Activated CD4-positive, alpha-beta T cell treated with anti-CD3 and anti-CD28 coated beads for 24 hours (primary cell): Measurements from ENCODE around the gene GRHPR.
A peak's percentile ranks its signal among the peaks of the same experiment; 100 is the strongest.

Experiments
- DNase-seq, 2 donors: peaks; one replicate each; pipeline ENCODE4 v3.0.0-alpha.2; 2020; ENCODE audit warnings: low read depth in 2 of 2

Gene GRHPR

DNA sequence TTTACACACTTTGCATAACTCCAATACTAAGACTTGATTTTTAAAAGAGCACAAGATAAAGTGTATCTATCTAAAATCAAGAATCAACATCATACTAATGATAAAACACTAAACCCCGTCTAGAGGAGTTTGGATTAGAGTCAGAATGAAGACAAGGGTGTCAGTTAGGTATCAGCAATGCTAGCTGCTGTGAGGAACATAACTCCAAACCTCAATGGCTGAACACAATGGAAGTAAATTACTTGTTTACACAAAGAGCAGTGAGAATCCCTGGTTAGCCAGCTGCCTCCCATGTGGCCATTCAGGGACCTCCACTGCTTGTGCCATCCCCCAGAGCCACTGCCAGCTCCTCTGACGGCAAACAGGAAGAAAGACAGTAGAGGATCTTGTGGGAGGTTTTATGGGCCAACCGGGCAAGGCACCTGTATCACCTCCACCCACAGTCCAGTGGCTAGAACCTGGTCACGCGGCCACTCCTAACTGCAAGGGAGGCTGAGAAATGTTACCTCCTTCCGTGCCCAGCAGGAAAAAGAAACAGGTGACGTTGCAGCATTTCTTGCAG lies 24.0 kb upstream of the GRHPR start:
- no peak for DNase-seq

DNA sequence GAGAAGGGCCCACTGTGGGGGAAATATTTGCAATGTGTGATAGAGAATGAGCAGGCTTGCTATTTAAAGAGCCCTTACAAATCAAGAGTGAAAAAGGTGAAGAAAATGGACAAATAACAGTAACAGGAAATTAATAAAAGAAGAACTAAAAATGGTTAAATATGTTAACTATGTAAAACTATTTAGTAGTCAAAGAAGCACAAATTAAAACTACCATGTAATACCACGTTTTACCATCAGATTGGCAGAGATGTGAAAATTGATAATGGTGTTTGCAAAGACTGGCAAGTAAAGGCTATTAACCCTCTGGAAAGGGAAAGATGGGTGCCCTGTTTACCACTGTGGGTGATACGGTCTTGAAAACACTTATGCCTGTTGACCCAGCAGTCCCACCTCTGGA lies 23.2 kb upstream of the GRHPR start:
- DNase-seq: no peak

DNA sequence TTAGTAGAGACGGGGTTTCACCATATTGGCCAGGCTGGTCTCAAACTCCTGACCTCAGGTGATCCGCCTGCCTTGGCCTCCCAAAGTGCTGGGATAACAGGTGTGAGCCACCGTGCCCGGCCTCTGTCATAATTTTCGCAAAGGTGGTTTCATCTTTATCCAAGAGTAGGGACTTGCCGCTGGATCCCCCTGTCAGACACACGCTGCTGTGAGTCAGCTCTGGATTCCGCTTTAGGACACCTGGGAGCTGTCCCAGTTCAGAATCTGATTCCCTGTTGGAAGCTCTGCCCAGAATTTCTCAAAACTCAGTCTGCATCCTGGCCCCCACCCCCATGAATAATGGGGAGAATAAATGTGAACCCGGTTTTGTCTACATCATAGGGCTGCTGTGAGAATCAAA lies 17.9 kb upstream of the GRHPR start:
- no peak for DNase-seq

DNA sequence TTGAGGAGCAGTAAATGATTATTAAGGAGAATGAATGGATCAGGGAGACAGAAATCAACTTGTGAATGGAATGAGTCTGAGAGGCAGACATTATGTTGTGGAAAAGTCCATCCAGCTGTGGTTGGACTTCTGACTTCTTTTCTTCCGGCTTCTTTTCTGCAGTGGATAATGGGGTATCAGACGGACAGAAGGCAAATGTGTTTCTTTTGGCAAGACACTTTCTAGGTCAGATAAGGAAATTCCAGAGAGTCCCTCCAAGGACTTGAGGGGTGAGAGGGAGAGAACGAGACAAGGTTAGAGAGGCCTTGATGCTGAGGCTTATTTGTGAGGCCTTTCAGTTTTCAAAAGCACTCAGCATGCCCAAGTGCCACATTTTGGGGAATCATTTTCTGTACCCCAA lies 17.1 kb upstream of the GRHPR start:
- no peak for DNase-seq

DNA sequence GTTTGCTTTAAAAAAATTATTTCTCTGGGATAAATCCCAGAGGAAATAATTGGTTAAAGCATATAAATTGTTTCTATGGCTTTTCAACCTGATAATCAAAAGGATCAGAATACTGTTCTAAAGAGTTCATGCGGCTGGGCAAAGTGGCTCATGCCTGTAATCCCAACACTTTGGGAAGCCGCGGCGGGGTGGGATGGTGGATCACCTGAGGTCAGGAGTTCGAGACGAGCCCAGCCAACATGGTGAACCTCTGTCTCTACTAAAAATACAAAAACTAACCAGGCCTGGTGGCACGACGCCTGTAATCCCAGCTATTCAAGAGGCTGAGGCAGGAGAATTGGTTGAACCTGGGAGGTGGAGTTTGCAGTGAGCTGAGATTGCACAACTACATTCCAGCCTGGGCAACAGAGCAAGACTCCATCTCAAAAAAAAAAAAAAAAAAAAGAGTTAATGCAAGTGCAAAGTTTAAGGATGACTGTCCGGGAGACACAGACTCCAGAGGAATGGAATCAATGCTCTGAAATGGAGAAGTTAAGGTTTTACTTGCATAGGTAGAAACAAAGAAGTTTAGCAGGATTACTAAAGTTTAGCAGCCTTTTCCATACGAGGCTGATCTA lies 16.6 kb upstream of the GRHPR start:
- DNase-seq: no peak

DNA sequence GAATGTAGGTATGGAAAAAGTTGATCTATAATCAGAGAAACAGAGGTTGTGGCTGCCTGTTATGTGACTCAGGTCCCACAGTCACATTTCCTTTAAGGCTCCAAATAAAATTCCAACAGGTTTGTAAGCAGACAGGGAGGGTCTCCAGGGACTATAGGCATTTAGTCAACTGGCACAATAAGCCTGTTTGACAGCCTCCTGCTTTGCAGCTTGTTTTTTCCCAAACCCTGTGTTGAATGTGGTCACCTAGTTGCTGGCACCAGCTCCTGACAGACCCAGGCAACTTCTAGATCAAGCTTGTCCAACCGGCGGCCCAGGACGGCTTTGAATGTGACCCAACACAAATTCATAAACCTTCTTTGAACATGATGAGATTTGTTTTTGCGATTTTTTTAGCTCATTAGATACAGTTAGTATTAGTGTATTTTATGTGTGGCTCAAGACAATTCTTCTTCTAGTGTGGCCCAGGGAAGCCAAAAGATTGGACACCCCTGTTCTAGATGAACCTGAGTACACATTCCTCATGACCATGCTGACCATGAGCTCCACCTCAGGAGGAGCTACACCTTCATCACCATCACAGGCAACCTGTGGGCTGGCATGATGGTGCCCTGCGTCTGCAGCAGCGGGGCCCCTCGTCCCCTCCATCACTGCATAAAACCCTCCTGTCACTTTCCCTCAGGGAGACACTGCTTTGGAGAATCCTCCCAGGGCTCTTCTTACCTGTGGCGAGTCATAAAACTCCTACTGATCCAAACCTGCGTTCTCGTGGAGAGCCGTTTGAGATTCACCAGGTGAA lies 15.7 kb upstream of the GRHPR start:
- DNase-seq: no peak

DNA sequence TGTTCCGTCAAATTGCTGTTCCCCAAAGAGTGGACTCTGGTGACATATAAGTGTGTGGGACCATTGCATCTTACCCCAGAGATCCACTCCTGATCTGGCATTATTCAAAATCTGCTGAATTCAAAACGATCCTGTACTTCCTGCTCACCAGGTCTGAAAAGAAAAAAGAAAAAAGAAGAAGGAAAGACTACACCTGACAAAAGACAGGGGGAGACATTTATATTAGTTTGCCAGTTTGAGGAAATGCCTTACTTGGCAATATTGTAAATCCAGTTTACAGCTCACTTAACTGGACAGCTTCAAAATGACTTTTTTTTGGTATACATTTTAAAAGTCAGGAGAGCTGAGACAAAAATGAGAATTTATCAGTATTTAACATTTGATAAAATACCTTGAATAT lies 15.0 kb upstream of the GRHPR start:
- DNase-seq: no peak

DNA sequence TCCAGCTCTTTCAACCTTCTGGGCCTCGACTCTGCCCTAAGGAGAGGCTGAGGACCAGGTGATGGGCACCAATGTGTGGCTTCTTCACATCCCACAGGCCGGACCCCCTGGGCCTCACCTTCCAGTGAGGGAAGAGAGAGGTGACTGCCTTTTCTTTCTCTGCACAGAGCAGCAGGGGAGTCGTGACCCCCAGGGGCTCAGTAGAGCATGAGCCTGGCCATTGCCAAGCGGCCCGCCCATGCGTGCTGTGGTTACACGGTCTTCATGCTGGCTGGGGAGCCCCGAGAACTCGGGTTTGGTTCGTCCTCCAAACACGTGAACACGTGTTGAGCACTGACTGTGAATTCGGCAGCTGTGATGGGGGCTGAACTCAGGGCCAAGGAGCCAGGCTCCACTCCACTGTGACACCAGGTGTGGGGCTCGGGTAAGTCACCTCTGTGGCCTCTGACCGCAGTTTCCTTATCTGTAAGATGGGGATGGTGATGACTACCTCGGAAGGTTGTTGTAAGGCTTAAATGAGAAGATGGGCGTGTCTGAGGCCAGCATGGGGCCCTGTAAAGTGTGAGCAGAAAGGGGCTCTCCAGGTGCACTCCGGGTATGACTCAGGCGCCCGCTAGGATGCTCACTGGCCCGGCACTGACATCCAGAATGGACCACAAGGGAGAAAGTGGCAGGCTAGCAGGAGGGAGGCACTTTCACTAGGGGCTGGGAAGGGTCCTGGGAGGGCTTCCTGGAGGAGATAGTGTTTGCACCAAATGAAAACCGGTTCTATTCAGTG lies 13.4 kb upstream of the GRHPR start:
- peak; percentile 42 for DNase-seq

DNA sequence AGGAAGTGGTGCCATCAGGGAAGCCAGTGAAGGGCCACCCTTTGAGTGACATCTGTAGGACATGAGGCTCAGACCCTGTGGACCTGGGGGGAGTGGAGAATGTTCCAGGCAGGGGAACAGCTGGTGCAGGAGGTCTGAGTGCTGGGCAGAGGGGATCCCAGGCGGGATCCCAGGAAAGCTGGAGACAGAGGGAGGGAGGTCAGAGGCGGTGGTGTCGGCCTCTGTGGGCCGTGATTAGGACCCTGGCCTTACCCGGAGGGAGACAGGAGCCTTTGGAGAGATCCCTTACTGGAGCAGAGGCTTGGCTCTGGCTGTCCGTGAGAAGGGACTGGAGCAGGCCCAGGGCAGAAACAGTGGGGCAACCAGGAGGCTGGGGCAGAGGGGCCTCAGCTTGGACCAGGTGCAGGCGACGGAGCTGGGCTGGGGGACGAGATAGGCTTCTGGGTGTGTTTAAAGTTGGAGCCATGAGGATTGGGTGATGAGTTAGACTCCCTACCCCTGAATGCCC lies 12.1 kb upstream of the GRHPR start:
- no peak for DNase-seq

DNA sequence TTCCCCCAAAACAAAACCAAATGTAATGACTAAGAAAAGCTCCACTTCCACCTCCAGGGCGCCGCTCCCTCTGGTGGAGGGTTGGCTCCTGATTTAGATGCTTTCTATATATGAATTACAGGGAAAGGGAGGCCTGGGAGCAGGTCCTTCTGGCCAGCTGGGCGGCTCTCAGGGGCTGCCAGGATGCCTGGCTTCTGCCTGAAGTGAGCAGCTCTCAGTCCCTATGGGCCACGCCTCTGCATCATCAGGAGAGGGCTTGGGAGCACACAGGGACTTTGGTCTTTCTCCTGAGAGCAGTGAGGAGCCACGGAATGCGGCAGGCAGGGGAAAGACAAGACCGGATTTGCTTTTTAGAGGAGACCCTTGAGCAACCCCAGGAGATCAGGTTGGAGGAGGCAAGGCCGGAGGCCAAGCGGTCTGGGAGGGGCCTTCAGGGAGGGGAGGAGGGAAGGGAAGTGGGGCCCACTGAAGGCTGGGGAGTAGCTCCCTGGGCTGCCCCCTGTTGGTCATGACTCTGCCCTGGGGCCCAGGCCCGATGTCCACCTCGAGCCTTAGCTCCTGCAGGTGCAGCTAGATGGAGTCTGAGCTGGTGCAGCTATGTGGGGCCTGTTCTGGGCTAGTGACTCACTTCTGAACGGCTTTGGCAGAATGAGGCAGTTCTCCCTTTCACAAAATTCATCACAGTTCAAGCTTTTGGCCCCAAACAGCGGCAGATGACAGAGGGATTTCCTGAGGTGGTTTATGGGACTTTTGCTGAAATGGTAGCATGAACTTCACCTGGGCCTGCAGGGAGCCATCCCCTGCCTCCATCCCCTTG lies 11.3 kb upstream of the GRHPR start:
- peak in 1 of 2 donors; percentile 15 for DNase-seq

DNA sequence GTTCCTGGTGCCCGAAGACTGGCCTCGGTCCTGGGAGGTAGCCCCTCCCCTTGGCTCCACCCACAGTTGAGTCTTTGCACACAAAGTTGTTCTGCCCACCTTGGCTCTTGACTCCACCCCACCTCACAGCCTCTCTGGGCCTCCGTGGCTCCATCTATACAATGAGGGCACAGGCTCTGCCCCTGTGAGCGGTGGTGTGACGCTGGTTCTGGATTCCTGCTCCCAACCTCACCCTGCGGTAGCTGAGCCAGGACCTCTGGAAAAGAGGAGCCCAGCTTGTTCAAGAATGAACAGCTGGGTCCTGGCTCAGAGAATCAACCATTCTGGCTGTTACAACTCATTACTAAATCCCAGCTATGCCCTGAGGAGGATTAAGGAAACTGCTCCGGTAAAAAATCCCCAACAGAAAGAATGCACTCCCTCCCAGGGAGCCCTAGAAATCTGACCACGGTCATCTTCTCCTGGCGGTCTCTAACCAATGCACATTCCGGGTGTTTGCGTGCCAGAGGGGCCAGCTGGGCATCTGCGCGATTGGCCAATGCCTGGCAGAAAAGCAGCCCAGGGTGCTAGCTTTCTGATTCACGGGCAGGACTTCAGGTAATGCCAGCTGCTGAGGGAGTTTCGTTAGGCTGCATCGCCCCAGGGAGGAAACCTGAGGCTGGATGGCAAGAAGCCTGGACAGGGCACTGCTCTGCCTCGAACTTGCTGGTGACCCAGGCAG lies 9.9 kb upstream of the GRHPR start:
- DNase-seq: no peak

DNA sequence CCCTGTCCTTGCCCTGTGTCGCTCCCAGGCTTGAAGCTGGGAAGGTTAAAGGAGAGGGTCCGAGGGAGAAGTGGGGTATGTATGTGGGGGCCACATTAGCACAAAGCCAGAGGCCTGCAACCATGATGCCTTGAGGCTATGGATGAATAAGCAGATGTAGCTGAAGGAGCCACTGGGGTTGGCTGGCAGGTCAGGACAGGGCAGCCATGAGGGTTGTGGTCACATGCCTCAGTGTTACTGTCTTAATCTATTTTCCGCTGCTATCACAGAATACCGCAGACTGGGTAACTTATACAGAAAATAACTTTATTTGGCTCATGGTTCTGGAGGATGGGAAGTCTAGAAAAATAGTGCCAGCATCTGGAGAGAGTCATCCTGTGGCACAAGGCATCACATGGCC lies 9.2 kb upstream of the GRHPR start:
- DNase-seq: no peak

DNA sequence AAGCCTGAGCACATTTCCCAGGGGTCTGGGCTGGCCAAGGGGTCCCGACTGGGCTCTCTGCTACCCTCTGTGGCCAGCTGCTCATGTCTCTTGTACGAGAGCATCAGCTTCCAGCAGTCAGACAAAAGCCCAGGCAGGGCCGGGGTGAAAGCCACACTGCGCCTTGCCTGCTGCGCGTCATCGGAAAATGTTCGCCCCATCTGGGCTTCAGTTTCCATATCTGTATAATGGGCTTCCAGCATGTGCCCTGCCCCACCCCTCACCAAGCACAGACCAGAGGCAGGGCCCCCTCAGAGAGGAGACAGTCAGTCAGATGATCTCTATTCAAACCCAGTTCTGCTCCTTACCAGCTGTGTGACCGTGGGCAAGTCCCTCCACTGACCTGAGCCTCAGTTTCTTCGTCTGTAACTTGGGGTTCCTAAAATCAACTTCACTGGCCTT lies 8.0 kb upstream of the GRHPR start:
- no peak for DNase-seq

DNA sequence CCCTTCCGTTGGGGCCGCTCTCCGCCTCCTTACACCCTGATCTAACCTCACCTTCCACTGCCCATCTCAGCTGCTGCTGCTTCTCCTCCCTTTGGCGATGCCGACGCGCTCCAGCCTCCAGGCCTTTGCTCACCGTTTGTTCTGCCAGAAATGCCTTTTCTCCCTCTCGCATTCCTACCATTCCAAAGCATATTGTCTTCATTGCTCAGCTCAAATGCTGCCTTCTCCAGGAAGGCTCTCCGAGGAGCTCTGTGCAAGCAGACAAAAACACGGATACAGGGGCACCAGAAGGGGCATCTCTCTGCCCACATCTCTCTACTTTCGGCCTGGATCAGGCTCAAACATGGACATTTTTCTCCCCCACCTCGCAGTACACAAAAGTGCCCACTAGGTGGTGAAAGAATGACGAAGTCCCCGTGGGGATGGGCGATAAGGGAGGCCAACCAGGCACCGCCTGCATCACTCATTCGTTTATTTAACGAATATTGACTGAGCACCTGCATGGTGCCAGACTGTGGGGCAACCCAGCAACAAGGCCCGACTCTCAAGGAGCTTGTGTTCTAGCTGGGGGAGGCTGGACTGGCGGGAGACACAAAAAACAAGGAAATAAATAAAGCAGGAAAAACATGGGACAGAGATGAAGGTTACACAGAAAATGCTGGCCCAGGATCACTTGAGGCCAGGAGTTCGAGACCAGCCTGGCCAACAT lies 7.3 kb upstream of the GRHPR start:
- DNase-seq: peak; percentile 68 to 70

DNA sequence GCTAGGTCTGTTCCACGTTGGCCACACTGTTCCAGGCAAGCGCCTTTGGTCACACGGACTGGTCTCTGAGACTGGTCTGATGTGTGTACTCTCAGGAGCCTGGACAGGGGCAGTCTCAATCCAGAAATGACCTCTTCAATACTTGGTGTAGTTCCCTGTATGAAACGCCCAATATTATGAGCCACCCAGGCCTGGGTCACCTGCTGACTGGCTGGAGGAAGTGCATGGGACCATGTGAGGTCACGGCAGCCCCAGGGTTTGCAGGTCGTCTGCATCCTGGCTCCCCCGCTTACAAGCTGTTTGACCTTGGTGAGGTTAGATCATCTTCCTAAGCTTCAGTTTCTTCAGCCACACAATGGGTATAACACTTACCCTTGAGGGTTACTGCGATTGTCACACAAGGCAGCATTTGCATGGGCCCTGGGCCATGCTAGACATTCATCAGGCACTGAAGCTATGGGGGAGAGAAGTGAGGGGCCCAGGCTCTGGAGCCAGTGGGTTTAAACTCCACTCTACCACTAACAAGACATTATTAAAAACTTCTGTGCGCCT lies 5.2 kb upstream of the GRHPR start:
- no peak for DNase-seq

DNA sequence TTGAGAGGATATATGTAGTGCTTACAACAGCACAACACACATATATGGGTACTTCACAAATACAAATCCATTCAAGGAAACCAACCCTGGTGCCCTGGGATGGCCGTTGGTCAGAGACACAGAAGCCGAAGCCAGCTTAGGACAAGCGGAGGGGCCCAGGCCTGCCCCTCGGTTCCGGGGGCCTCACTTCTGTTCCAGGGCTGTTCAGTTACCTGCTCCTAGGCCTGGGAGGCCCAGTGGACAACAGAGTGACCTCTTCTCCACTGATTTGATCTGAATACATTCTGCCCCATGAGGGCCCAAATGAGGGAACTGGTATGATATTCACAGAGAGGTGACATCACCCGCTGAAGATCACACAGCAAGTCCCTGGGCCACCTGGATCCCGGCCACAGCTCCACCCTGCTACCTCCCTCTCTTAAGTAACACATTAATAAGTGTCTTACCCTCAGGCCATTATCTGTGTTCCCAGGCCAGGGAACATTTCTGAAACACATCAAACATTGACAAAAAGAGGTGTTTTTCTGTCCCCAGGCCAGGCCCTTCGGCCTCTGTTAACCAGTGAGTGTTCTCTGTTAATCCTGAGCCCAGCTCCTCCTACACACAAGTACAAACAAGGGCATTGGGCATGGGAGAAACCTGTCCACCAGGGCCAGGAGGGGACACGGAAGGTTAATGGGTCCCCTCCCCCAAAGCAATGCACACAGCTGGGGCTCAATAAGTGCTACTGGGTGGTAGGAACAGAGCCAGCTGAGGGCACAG lies 4.5 kb upstream of the GRHPR start:
- no peak for DNase-seq

DNA sequence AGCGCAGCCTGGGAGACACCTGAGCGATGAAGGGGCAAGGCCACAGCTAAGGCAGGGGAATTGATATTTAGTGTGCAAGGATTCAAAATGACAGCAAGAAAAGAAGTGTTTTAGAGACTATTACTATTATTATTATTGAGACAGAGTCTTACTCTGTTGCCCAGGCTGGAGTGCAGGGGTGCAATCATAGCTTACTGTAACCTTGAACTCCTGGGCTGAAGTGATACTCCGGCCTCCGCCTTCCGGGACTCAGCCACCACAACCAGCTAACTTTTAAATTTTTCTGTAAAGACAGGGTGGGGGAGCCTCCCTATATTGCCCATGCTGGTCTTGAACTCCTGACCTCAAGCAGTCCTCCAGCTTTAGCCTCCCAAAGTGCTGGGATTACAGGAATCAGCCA lies 3.3 kb upstream of the GRHPR start:
- DNase-seq: no peak

DNA sequence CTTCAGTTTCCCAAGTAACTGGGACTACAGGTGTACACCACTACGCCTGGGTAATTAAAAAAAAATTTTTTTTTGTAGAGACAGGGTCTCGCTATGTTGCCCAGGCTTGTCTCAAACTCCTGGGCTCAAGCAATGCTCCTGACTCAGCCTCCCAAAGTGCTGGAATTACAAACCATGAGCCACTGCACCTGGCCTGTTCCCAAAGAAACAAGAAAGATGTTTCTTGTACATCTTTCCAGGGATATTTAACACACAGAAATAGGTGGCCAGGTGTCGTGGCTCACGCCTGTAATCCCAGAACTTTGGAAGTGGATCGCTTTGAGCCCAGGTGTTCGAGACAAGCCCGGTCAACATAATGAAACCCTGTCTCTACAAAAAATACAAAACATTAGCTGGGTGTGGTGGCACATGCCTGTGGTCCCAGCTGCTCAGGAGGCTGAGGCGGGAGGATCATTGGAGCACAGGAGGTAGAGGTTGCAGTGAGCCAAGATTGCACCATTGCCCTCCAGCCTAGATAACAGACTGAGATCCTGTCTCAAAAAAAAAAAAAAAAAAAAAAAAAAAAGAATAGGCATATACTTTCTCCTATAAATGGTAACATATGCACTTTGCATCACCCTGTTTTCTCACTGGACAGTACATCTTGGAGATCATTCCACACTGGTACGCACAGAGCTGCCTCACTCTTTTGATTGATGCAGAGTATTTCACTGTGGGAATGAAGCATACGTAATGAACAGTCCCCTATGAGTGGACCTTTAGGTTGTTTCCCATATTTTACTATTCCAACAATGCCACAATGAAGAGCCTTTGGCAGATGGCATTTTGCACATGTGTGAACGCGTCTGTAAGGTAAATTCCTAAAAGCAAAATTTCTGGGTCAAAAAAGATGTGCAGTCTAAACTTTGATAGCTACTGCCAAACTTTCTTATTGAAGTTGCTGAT lies 2.0 kb upstream of the GRHPR start:
- DNase-seq: no peak
